Globus pallidus (tissue), 1 donor: ENCODE data around the gene FRMD3.

Experiments used
- DNase-seq: peaks from one replicate; pipeline ENCODE4 v3.0.0-alpha.2; 2015; ENCODE audit warnings: low spot score

Gene FRMD3

GRCh38 chr9:83334320-83334719, 203.9 kb downstream of the FRMD3 start:
- DNase-seq = peak; percentile 56

- no peak for DNase-seq
Measured at GRCh38 chr9:83330207-83331196, 207.7 kb downstream of the FRMD3 start.

- no peak for DNase-seq
Measured at GRCh38 chr9:83327750-83328622, 210.2 kb downstream of the FRMD3 start.

GRCh38 chr9:83327323-83327722, 210.9 kb downstream of the FRMD3 start:
- no peak for DNase-seq

GRCh38 chr9:83323148-83323547, 215.1 kb downstream of the FRMD3 start:
- DNase-seq = no peak

- DNase-seq = no peak
Measured at GRCh38 chr9:83322438-83322837, 215.8 kb downstream of the FRMD3 start.

GRCh38 chr9:83317244-83317643, 221.0 kb downstream of the FRMD3 start:
- DNase-seq = no peak

- DNase-seq = no peak
Measured at GRCh38 chr9:83315649-83316048, 222.6 kb downstream of the FRMD3 start.

GRCh38 chr9:83313781-83314180, 224.4 kb downstream of the FRMD3 start:
- DNase-seq = no peak

- DNase-seq = no peak
Measured at GRCh38 chr9:83312537-83312936, 225.7 kb downstream of the FRMD3 start.

GRCh38 chr9:83307066-83307724, 231.0 kb downstream of the FRMD3 start:
- DNase-seq = no peak

GRCh38 chr9:83304686-83305085, 233.5 kb downstream of the FRMD3 start:
- peak; percentile 77 for DNase-seq

- DNase-seq = no peak
Measured at GRCh38 chr9:83299571-83299970, 238.6 kb downstream of the FRMD3 start.

- DNase-seq = no peak
Measured at GRCh38 chr9:83299094-83299493, 239.1 kb downstream of the FRMD3 start.

GRCh38 chr9:83296123-83296522, 242.1 kb downstream of the FRMD3 start:
- DNase-seq = no peak

- no peak for DNase-seq
Measured at GRCh38 chr9:83294816-83295215, 243.4 kb downstream of the FRMD3 start.

- no peak for DNase-seq
Measured at GRCh38 chr9:83291196-83291595, 247.0 kb downstream of the FRMD3 start.

- DNase-seq = no peak
Measured at GRCh38 chr9:83290692-83291091, 247.5 kb downstream of the FRMD3 start.

- no peak for DNase-seq
Measured at GRCh38 chr9:83287021-83287420, 251.2 kb downstream of the FRMD3 start.

GRCh38 chr9:83285445-83286225, 252.6 kb downstream of the FRMD3 start:
- no peak for DNase-seq

GRCh38 chr9:83284746-83285145, 253.5 kb downstream of the FRMD3 start:
- no peak for DNase-seq
